Sigmoid colon (tissue), 7 donors: Measurements from ENCODE around the gene PHYHIPL. TPM values are rescaled to one million over a fixed set of nuclear protein-coding genes. Genes with fewer than 3 reads are reported as not detected.
"Not testable (repeated sequence)": the region's sequence is repeated elsewhere in the genome, so short reads cannot be mapped to it uniquely, and the experiment has no call there.

Source experiments
- DNase-seq: peaks from one replicate; pipeline ENCODE4 v3.0.0-alpha.2; 2019
- H3K27ac ChIP-seq, 4 donors: fragments of 200-600 bp; sonication (generic); one replicate each; pipeline ENCODE4 v1.5.1; 2016 to 2019; ENCODE audit warnings: mild to moderate bottlenecking in 1 of 4
- H3K27me3 ChIP-seq, 3 donors: fragments of 200-600 bp; sonication (generic); one replicate each; pipeline ENCODE4 v1.5.1; 2019; ENCODE audit warnings: mild to moderate bottlenecking in 1 of 3
- H3K36me3 ChIP-seq, 4 donors: fragments of 200-600 bp; sonication (generic); one replicate each; pipeline ENCODE4 v1.5.1; 2016 to 2019
- H3K4me1 ChIP-seq, 4 donors: fragments of 200-600 bp; sonication (generic); one replicate each; pipeline ENCODE4 v1.5.1; 2017 to 2019
- H3K4me3 ChIP-seq, 4 donors: fragments of 200-600 bp; sonication (generic); one replicate each; pipeline ENCODE4 v1.5.1; 2017 to 2019; ENCODE audit warnings: mild to moderate bottlenecking in 2 of 4, moderate library complexity in 1 of 4
- H3K9me3 ChIP-seq, 4 donors: fragments of 200-600 bp in 3 of 4; sonication (generic) in 3 of 4; one replicate each; pipeline versions ENCODE4 v1.5.1 to v1.6.1; 2013 to 2019
- CTCF ChIP-seq, 4 experiments: fragments of 450-650 bp in 3 of 4; fragments of 200-600 bp in 1 of 4; IDR thresholded peaks; one replicate each; pipeline ENCODE4 v1.5.1; 2016 to 2019; ENCODE audit warnings: antibody characterized with exemption in 4 of 4, mild to moderate bottlenecking in 3 of 4, moderate library complexity in 2 of 4
- EP300 ChIP-seq, 4 donors: sonication (generic); formaldehyde crosslinking; IDR thresholded peaks; one replicate each; pipeline ENCODE4 v1.6.1; 2017; ENCODE audit warnings: antibody characterized with exemption in 4 of 4
- POLR2A ChIP-seq, 2 donors: fragments of 450-650 bp; IDR thresholded peaks; one replicate each; pipeline ENCODE4 v1.6.1; 2016; ENCODE audit warnings: antibody characterized with exemption in 2 of 2, mild to moderate bottlenecking in 2 of 2, moderate library complexity in 2 of 2
- POLR2AphosphoS5 ChIP-seq, 4 donors: sonication (generic); formaldehyde crosslinking; IDR thresholded peaks; one replicate each; pipeline ENCODE4 v1.6.1; 2017; ENCODE audit warnings: antibody characterized with exemption in 4 of 4
- WGBS, 2 donors: extraction: QIAGEN DNeasy Blood & Tissue Kit; methylation state at CpG; one replicate each; pipeline ENCODE4 v1.1.7; 2013; 5-methylcytosine and 5-hydroxymethylcytosine counted together
- intact Hi-C: fragments of 100-400 bp; cut with DNase I; formaldehyde crosslinking; loops from one replicate; pipeline ENCODE4 v1.15.1; 2023
- polyA plus RNA-seq, 3 donors: library from polyadenylated mRNA; stranded (reverse); fragments of 200-250 nt; gene quantifications; one replicate each; pipeline ENCODE4 v1.2.3, GENCODE V29; 2013
- total RNA-seq, 4 donors: library from RNA; depleted of rRNA; stranded (reverse); fragments of >200 nt; gene quantifications; one replicate each; pipeline ENCODE4 v1.1.0, GENCODE V29; 2016
- donor health status: healthy with polysubstance abuse.
- donor health status: Bipolar disorder and iron deficiency.
- donor health status: healthy.

Gene PHYHIPL
- total and polyA plus RNA-seq, 7 donors, result 0.55 to 2.5 (median 0.75) TPM; not detected in 1

- Histone ChIP-seq H3K27me3 (no peaks in the 10 kb centered on the region), H3K36me3 (no peaks in the 10 kb centered on the region), H3K9me3 (no peaks in the 10 kb centered on the region), H3K4me3 (no peak overlapping the region), H3K4me1 (no peaks in the 10 kb centered on the region), H3K27ac (no peak overlapping the region)
- DNase-seq, result no peak
- WGBS, 2 donors, result 88 to 89% methylated on average over 5 of the region's 5 CpGs
- TF ChIP-seq POLR2A (IDR thresholded peaks at IDR 0.05), result no peak
- no peak for TF ChIP-seq CTCF (IDR thresholded peaks at IDR 0.05)
- no peak for TF ChIP-seq EP300 (IDR thresholded peaks at IDR 0.05)
- no peak for TF ChIP-seq POLR2AphosphoS5 (IDR thresholded peaks at IDR 0.05)
- intact Hi-C loops, result no loop called here
These were observed 29.8 kb downstream of the PHYHIPL start for GRCh38 chr10:59206204-59206720.

GRCh38 chr10:59212301-59212798 is 35.9 kb downstream of the PHYHIPL start:
- H3K27me3 ChIP-seq, result no peaks in the 10 kb centered on the region
- H3K27ac ChIP-seq, result no peak overlapping the region
- TF ChIP-seq POLR2A (IDR thresholded peaks at IDR 0.05), result no peak
- intact Hi-C loops, result no loop called here
- no peak overlapping the region for H3K4me3 ChIP-seq
- no peaks in the 10 kb centered on the region for H3K36me3 ChIP-seq
- no peaks in the 10 kb centered on the region for H3K4me1 ChIP-seq
- H3K9me3 ChIP-seq, result no peaks in the 10 kb centered on the region
- 76 to 86% methylated on average over 2 of the region's 2 CpGs for WGBS, 2 donors
- no peak for DNase-seq

GRCh38 chr10:59214160-59214559 is 37.7 kb downstream of the PHYHIPL start:
- WGBS, 2 donors, result 90 to 94% methylated on average over 1 of the region's 1 CpG
- H3K27me3 ChIP-seq, result no peaks in the 10 kb centered on the region
- no peak for TF ChIP-seq POLR2A (IDR thresholded peaks at IDR 0.05)
- no peak for TF ChIP-seq CTCF (IDR thresholded peaks at IDR 0.05)
- TF ChIP-seq POLR2AphosphoS5 (IDR thresholded peaks at IDR 0.05), result no peak
- no peak for TF ChIP-seq EP300 (IDR thresholded peaks at IDR 0.05)
- H3K27ac ChIP-seq, result no peak overlapping the region
- intact Hi-C loops, result no loop called here
- no peak for DNase-seq
- H3K9me3 ChIP-seq, result no peaks in the 10 kb centered on the region
- no peak overlapping the region for H3K4me3 ChIP-seq
- no peaks in the 10 kb centered on the region for H3K4me1 ChIP-seq
- H3K36me3 ChIP-seq, result no peaks in the 10 kb centered on the region

GRCh38 chr10:59216178-59216869 is 39.9 kb downstream of the PHYHIPL start:
- no peaks in the 10 kb centered on the region for H3K9me3 ChIP-seq
- no peaks in the 10 kb centered on the region for H3K36me3 ChIP-seq
- WGBS, 2 donors, result 64 to 71% methylated on average over 4 of the region's 4 CpGs
- TF ChIP-seq POLR2A (IDR thresholded peaks at IDR 0.05) (no peak), EP300 (IDR thresholded peaks at IDR 0.05) (no peak), POLR2AphosphoS5 (IDR thresholded peaks at IDR 0.05) (no peak), CTCF (IDR thresholded peaks at IDR 0.05) (no peak)
- no peak overlapping the region for H3K27ac ChIP-seq
- H3K27me3 ChIP-seq, result no peaks in the 10 kb centered on the region
- H3K4me3 ChIP-seq, result no peak overlapping the region
- H3K4me1 ChIP-seq, result no peaks in the 10 kb centered on the region
- no peak for DNase-seq
- intact Hi-C loops, result no loop called here

GRCh38 chr10:59222788-59223187 is 46.3 kb downstream of the PHYHIPL start:
- no peak overlapping the region for H3K4me3 ChIP-seq
- no peak for DNase-seq
- H3K27ac ChIP-seq, result no peak overlapping the region
- no peaks in the 10 kb centered on the region for H3K36me3 ChIP-seq
- TF ChIP-seq EP300 (IDR thresholded peaks at IDR 0.05) (no peak), POLR2AphosphoS5 (IDR thresholded peaks at IDR 0.05) (no peak), POLR2A (IDR thresholded peaks at IDR 0.05) (no peak), CTCF (IDR thresholded peaks at IDR 0.05) (no peak)
- H3K27me3 ChIP-seq, result no peaks in the 10 kb centered on the region
- no peaks in the 10 kb centered on the region for H3K9me3 ChIP-seq
- intact Hi-C loops, result no loop called here
- peaks cover 0 to 13% (median 0%) of the 10 kb centered on the region in 4 donors for H3K4me1 ChIP-seq

GRCh38 chr10:59223597-59223996 is 47.2 kb downstream of the PHYHIPL start:
- peaks cover 0 to 13% (median 0%) of the 10 kb centered on the region in 4 donors for H3K4me1 ChIP-seq
- intact Hi-C loops, H3K4me3 ChIP-seq, H3K36me3 ChIP-seq, H3K9me3 ChIP-seq, H3K27ac ChIP-seq, DNase-seq, H3K27me3 ChIP-seq: not testable (repeated sequence)
- 90 to 94% methylated on average over 2 of the region's 2 CpGs for WGBS, 2 donors
